Right atrium auricular region (tissue), 2 donors: Measurements from ENCODE around the gene TTC22. TPM values are rescaled to one million over a fixed set of nuclear protein-coding genes. Genes with fewer than 3 reads are reported as not detected.

ENCODE experiments used
- DNase-seq: peaks from one replicate; pipeline ENCODE4 v3.0.0-alpha.2; 2019; ENCODE audit warnings: low spot score
- H3K27ac ChIP-seq, 2 donors: fragments of 200-600 bp; sonication (generic); 1 replicate in 1 of 2; 2 replicates in 1 of 2; pipeline ENCODE4 v1.5.1; 2016 to 2019
- H3K27me3 ChIP-seq, 2 donors: fragments of 200-600 bp; sonication (generic); one replicate each; pipeline versions ENCODE4 v1.5.1 to v1.6.0; 2017 to 2019
- H3K36me3 ChIP-seq: fragments of 200-600 bp; sonication (generic); one replicate; pipeline ENCODE4 v1.5.1; 2016
- H3K4me1 ChIP-seq, 2 donors: fragments of 200-600 bp; sonication (generic); one replicate each; pipeline versions ENCODE4 v1.5.1 to v1.6.0; 2017 to 2019
- H3K4me3 ChIP-seq, 2 donors: fragments of 200-600 bp; sonication (generic); 1 replicate in 1 of 2; 2 replicates in 1 of 2; pipeline ENCODE4 v1.5.1; 2017 to 2019; ENCODE audit warnings: mild to moderate bottlenecking in 1 of 2, moderate library complexity in 1 of 2
- H3K9me3 ChIP-seq, 2 donors: fragments of 200-600 bp; sonication (generic); one replicate each; pipeline ENCODE4 v1.5.1; 2019
- total RNA-seq, 2 donors: library from RNA; depleted of rRNA; stranded (reverse); fragments of >200 nt; gene quantifications; one replicate each; pipeline ENCODE4 v1.1.0, GENCODE V29; 2016
- TF ChIP-seq, protein P1 (sequence below), 2 donors: fragments of 200-600 bp; sonication (generic); IDR thresholded peaks; one replicate each; pipeline ENCODE4 v1.5.1; 2019; ENCODE audit warnings: antibody characterized with exemption in 2 of 2

TTC22 gene
- under 1 TPM; 0.43 to 0.70 TPM for total RNA-seq

DNA sequence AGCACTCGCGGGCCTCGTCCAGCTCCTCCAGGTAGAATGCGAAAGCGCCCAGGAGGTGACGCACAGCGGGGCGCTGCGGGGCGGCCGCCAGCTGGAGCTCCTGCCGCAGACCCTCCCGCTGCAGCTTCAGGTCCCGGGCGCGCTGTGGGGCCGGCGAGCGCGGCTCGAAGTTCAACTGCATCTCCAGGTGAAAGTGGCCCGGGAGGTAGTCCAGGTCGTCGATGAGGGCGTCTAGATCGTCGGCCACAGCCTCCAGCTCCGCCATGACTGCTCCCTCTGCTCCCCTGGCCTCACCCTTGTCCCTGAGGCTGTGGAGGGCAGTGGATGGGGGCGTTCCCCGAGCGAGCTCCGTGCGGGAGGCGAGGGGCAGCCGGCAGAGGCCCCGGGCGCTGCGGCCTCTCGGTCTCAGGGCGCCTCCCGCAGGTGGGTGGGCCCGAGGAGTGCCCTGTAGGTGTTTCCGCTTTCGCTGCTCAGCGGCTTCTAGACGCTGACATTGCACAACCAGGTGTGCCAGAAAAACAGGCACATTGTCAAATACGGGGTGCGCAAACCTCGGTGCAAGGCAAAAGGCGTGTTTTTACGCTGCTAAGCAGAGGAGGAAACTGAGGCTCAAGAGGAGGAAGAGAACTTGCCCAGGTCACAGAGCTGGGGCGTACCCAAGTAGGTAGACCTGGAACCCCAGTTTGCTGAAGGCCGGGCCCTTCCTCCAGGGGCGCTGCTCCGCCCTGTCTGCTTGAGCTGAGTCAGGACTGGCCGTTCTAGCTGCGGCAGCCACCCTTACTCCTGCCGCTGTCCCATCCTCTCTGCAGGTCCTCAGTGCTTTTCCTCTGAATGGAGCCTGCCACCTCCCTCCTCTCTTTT lies at the start of gene TTC22:
TTC22 (minus strand) TSS at position 425 of the 861 bp plus-strand sequence; CDS start at position 265, 160 bp downstream.
- no peak for DNase-seq
- Histone ChIP-seq H3K9me3 (no peaks in the 10 kb centered on the region), H3K27ac (no peak within 1 kb of the TSS), H3K4me1 (peaks cover 0 to 15% of the 10 kb centered on the region in 2 donors), H3K4me3 (peak within 1 kb of the TSS; percentile 9 to 42), H3K36me3 (no peaks in the 10 kb centered on the region), H3K27me3 (peaks cover 0 to 10% of the 10 kb centered on the region in 2 donors)
- TF ChIP-seq, protein P1, sequence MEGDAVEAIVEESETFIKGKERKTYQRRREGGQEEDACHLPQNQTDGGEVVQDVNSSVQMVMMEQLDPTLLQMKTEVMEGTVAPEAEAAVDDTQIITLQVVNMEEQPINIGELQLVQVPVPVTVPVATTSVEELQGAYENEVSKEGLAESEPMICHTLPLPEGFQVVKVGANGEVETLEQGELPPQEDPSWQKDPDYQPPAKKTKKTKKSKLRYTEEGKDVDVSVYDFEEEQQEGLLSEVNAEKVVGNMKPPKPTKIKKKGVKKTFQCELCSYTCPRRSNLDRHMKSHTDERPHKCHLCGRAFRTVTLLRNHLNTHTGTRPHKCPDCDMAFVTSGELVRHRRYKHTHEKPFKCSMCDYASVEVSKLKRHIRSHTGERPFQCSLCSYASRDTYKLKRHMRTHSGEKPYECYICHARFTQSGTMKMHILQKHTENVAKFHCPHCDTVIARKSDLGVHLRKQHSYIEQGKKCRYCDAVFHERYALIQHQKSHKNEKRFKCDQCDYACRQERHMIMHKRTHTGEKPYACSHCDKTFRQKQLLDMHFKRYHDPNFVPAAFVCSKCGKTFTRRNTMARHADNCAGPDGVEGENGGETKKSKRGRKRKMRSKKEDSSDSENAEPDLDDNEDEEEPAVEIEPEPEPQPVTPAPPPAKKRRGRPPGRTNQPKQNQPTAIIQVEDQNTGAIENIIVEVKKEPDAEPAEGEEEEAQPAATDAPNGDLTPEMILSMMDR (IDR thresholded peaks at IDR 0.05) = peak in 1 of 2 donors; percentile 49

DNA sequence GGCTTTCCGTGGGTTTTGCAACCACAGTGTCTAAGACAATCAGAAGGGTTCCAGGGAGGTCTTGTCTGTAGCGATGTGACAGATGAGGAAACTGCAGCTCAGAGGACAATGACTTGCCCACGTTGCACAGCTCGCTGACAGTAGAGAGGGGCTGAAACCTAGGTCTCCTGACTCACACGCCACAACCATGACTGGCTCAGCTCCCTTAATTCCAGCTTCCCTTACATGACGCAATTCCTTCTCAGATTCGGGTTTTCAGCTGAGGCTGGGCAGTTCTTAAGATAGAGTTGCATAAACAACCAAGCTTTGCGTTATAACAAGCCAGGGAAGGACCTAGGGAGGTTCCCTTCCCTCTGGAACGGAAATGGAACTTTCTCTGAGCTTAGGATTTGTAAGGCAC lies 49.6 kb upstream of the TTC22 start:
- H3K27ac ChIP-seq = no peak overlapping the region

DNA sequence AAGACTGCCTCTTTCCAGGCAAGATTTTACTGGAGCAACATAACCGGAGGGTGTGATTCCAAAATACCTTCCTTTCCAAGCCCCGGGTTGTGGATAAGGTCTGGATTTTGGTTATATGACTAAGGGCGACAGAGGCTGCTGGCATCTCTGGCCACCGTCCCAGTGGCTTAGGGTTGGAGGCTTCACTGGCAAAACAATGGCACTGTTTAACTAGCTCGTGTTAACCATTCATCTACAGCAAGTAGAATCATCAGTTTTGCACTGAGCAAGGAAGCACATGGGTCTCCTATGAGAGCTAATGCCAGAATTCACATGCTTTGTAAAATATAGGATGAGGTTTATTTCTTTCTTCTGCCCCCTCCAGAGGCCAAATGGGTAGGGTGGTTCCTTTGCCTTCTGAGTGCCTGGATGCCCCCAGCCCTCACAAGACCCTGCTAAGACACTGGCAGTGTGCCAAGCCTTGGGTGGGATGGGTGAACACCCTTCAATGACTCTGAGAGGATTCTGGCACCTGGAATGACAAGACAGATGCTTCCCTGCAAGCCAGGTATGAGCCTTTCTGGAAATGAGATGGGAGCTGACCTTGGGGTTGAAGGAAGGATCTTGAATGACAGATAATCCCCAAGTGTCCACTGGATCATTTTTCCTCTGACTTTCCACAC lies 49.1 kb upstream of the TTC22 start:
- TF ChIP-seq, protein P1 (IDR thresholded peaks at IDR 0.05) = no peak
- no peaks in the 10 kb centered on the region for H3K9me3 ChIP-seq
- no peak overlapping the region for H3K4me3 ChIP-seq
- H3K36me3 ChIP-seq = no peaks in the 10 kb centered on the region
- no peak overlapping the region for H3K27ac ChIP-seq
- no peaks in the 10 kb centered on the region for H3K4me1 ChIP-seq
- DNase-seq = no peak
- H3K27me3 ChIP-seq = no peaks in the 10 kb centered on the region

More for the DNA sequence above, 49.6 kb upstream of the TTC22 start:
- Histone ChIP-seq H3K36me3 (no peaks in the 10 kb centered on the region), H3K9me3 (no peaks in the 10 kb centered on the region), H3K27me3 (no peaks in the 10 kb centered on the region), H3K4me3 (no peak overlapping the region), H3K4me1 (no peaks in the 10 kb centered on the region)
- TF ChIP-seq, protein P1 (IDR thresholded peaks at IDR 0.05) = no peak
- no peak for DNase-seq

DNA sequence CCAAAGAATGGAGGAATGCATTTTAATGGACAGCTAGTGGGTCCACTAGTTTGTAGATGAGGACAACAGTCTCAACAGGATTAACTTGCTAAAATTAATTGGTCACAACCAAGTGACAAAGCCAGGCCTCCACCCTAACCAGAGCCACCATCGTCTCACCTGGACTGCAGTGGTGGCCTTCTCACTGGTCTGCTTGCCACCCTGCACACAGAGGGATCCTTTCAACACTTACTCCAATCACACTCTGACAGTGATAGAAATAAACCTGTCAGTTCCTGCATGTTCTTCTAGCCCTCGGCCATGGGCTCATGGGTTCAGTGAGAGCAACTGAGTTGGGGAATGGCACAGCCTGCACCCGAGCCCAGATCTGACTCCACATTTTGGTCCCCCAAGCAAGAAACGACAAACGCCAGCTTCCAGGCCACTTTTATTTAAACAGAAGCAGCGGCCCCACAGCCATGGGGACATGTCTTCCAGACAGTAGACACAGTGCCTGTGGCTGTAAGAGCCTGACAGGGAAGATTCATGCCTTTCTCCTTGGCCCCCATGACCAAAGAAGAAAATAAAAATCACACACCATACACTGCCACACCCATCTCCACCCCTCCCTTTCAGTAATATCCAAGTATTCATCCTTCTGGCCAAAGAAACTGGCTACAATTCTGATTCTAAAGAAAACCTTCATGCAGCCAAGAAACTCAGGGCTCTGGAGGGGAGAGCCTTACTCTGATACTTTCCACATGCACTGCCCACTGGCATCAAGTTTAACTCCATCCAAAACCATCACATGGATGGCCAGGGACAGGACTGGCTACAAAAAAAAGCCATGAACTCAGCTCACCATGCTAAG lies 48.3 kb upstream of the TTC22 start:
- Histone ChIP-seq H3K27me3 (no peaks in the 10 kb centered on the region), H3K9me3 (no peaks in the 10 kb centered on the region), H3K4me3 (no peak overlapping the region), H3K36me3 (no peaks in the 10 kb centered on the region), H3K4me1 (no peaks in the 10 kb centered on the region), H3K27ac (no peak overlapping the region)
- TF ChIP-seq, protein P1 (IDR thresholded peaks at IDR 0.05) = no peak
- no peak for DNase-seq

DNA sequence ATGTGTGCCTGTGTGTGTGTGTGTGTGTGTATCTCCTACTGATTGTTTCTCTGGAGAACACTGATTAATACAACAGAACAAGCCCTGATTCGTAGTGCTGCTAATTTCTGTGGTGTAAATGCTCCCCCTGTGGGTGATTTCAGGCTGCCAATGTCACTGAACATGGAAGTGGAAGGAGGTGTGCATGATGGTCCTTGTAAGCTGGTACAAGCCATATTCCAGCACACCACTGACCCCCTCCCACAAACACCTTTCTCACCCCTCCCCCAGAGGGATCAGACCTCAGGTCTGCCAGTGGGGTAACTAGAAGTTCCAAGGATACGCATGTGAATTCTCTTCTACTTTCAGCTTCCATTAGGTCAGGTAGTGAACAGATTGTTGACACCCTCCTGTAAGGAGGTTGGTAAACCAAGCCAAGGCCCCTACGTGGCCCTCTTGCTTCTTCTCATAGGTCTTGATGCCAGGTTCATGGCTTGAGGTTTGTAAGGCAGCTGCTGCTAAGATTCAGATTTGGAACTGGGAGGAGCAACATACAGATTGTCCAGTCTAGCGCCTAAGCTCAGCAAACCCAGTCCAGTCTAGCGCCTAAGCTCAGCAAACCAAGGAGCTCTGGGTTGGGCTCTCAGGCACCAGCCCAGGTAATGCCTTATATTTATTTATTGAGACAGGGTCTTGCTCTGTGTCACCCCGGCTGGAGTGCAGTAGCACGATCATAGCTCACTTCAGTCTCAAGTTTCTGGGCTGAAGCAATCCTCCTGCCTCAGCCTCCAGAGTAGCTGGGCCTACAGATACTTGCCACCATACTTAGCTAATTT lies 47.2 kb upstream of the TTC22 start:
- Histone ChIP-seq H3K4me1 (no peaks in the 10 kb centered on the region), H3K27me3 (no peaks in the 10 kb centered on the region), H3K27ac (no peak overlapping the region), H3K9me3 (no peaks in the 10 kb centered on the region), H3K4me3 (no peak overlapping the region), H3K36me3 (no peaks in the 10 kb centered on the region)
- TF ChIP-seq, protein P1 (IDR thresholded peaks at IDR 0.05) = no peak
- DNase-seq = no peak
